Hepatocyte (in vitro differentiated cells): ENCODE measurements around the gene PAXX. TPM values are rescaled to one million over a fixed set of nuclear protein-coding genes. Genes with fewer than 3 reads are reported as not detected.

Experiments used
- DNase-seq: peaks from one replicate; pipeline ENCODE4 v3.0.0-alpha.2; 2016; ENCODE audit warnings: low spot score
- H2AFZ ChIP-seq: fragments of 200-600 bp; sonication (generic); 2 replicates; pipeline ENCODE4 v1.6.0; 2016; ENCODE audit warnings: antibody characterized with exemption, mild to moderate bottlenecking
- H3K27ac ChIP-seq: fragments of 200-600 bp; sonication (generic); 2 replicates; pipeline ENCODE4 v1.5.1; 2016; ENCODE audit warnings: mild to moderate bottlenecking
- H3K27me3 ChIP-seq: fragments of 200-600 bp; sonication (generic); 2 replicates; pipeline ENCODE4 v1.6.1; 2016
- H3K36me3 ChIP-seq: fragments of 200-600 bp; sonication (generic); replicated peaks from 2 replicates; pipeline ENCODE4 v1.5.1; 2016; ENCODE audit warnings: low read depth; ENCODE audit not compliant: insufficient read depth
- H3K4me1 ChIP-seq: fragments of 200-600 bp; sonication (generic); 2 replicates; pipeline ENCODE4 v1.5.1; 2016; ENCODE audit warnings: mild to moderate bottlenecking, moderate library complexity; ENCODE audit not compliant: insufficient read depth
- H3K4me2 ChIP-seq: fragments of 200-600 bp; sonication (generic); 2 replicates; pipeline ENCODE4 v1.6.0; 2016
- H3K4me3 ChIP-seq: fragments of 200-600 bp; sonication (generic); 2 replicates; pipeline ENCODE4 v1.5.1; 2016; ENCODE audit warnings: mild to moderate bottlenecking
- H3K79me2 ChIP-seq: fragments of 200-600 bp; sonication (generic); 2 replicates; pipeline ENCODE4 v1.6.0; 2017; ENCODE audit warnings: mild to moderate bottlenecking
- H3K9me2 ChIP-seq: fragments of 200-600 bp; sonication (generic); replicated peaks from 2 replicates; pipeline ENCODE4 v1.6.0; 2017; ENCODE audit warnings: mild to moderate bottlenecking; ENCODE audit not compliant: insufficient read depth
- H3K9me3 ChIP-seq: fragments of 200-600 bp; sonication (generic); 2 replicates; pipeline ENCODE4 v1.5.1; 2016; ENCODE audit warnings: low read depth, mild to moderate bottlenecking
- H4K20me1 ChIP-seq: fragments of 200-600 bp; sonication (generic); 2 replicates; pipeline ENCODE4 v1.6.0; 2016; ENCODE audit warnings: mild to moderate bottlenecking; ENCODE audit not compliant: insufficient read depth, poor library complexity, severe bottlenecking
- EZH2 ChIP-seq: fragments of 200-600 bp; sonication (generic); IDR thresholded peaks from 2 replicates; pipeline ENCODE4 v1.6.1; 2016; ENCODE audit warnings: antibody characterized with exemption, mild to moderate bottlenecking, borderline replicate concordance
- EZH2phosphoT487 ChIP-seq: fragments of 200-600 bp; sonication (generic); IDR thresholded peaks from one replicate; pipeline ENCODE4 v1.6.1; 2018; ENCODE audit warnings: antibody characterized with exemption, mild to moderate bottlenecking, low read depth, moderate library complexity; ENCODE audit not compliant: unreplicated experiment, severe bottlenecking
- WGBS: methylation state at CpG from one replicate; pipeline ENCODE4 v1.1.6; 2016; ENCODE audit warnings: low lambda C conversion rate; ENCODE audit errors: missing lambda C conversion rate; 5-methylcytosine and 5-hydroxymethylcytosine counted together
- polyA plus RNA-seq: library from polyadenylated mRNA; unstranded; fragments of >200 nt; fragmentation: Nextera tagmentation; extraction: Ambion mirVana; gene quantifications from 2 replicates; pipeline ENCODE4 v1.2.1, GENCODE V29; 2016
- total RNA-seq: library from RNA; depleted of rRNA; stranded (reverse); fragments of >200 nt; gene quantifications from 2 replicates; pipeline ENCODE4 v1.2.3, GENCODE V29; 2014
- TF ChIP-seq, protein P1 (sequence below): fragments of 200-600 bp; sonication (generic); IDR thresholded peaks from 2 replicates; pipeline ENCODE4 v1.5.1; 2016; ENCODE audit warnings: antibody characterized with exemption, mild to moderate bottlenecking; ENCODE audit not compliant: poor library complexity

PAXX gene
- total and polyA plus RNA-seq, 2 experiments from 2014 or later = 39.5 to 89.5 TPM

DNA sequence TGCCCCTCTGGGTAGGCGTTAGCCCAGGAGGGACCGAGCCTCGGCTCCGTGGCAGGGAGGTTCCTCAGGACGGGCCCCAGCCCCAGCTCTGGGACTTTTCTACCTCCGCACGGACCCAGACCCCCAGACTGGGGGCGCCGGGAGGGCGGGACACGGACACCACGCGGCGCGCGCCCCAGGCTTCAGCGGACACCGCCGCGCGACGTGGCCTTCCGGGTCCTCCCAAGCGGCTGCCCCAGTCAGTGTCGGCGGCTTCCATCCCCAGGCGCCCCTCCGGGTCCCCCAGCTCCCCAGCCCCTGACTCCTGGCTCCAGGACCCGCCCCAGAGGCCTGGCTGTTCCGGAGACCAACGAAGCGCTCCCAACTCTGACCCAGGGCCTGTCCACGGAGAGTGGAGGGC, 6.4 kb upstream of the PAXX start:
- Histone ChIP-seq H2AFZ (no peak overlapping the region), H4K20me1 (no peaks in the 10 kb centered on the region), H3K4me1 (peaks cover 3% of the 10 kb centered on the region), H3K4me2 (peak overlapping the region; percentile 54), H3K4me3 (no peak overlapping the region), H3K27me3 (peaks cover 15% of the 10 kb centered on the region), H3K9me3 (no peaks in the 10 kb centered on the region), H3K27ac (no peak overlapping the region), H3K9me2 (no peaks in the 10 kb centered on the region), H3K79me2 (no peaks in the 10 kb centered on the region), H3K36me3 (no peaks in the 10 kb centered on the region)
- no peak for DNase-seq
- WGBS = 33% methylated on average over 7 of the region's 33 CpGs
- TF ChIP-seq EZH2phosphoT487 (no peak), EZH2 (no peak)
- TF ChIP-seq, protein P1, sequence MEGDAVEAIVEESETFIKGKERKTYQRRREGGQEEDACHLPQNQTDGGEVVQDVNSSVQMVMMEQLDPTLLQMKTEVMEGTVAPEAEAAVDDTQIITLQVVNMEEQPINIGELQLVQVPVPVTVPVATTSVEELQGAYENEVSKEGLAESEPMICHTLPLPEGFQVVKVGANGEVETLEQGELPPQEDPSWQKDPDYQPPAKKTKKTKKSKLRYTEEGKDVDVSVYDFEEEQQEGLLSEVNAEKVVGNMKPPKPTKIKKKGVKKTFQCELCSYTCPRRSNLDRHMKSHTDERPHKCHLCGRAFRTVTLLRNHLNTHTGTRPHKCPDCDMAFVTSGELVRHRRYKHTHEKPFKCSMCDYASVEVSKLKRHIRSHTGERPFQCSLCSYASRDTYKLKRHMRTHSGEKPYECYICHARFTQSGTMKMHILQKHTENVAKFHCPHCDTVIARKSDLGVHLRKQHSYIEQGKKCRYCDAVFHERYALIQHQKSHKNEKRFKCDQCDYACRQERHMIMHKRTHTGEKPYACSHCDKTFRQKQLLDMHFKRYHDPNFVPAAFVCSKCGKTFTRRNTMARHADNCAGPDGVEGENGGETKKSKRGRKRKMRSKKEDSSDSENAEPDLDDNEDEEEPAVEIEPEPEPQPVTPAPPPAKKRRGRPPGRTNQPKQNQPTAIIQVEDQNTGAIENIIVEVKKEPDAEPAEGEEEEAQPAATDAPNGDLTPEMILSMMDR = no peak

DNA sequence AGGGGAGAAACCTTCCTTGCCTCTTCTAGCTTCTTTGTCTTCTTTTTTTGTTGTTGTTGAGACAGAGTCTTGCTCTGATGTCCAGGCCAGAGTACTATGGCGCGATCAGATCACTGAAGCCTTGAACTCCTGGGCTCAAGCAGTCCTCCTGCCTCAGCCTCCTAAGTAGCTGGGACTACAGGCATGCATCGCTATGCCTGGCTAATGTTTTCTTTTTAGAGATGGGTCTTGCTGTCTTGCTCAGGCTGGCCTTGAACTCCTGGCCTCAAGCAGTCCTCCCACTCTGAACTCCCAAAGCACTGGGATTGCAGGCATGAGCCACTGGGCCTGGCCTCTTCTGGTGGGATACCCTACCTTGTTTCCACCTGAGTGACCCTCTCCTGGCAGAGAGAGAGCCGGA, 3.4 kb upstream of the PAXX start:
- TF ChIP-seq, protein P1 = no peak
- TF ChIP-seq EZH2phosphoT487 = no peak
- TF ChIP-seq EZH2 = no peak
- Histone ChIP-seq H3K9me3 (no peaks in the 10 kb centered on the region), H3K4me2 (no peak overlapping the region), H3K27me3 (peaks cover 15% of the 10 kb centered on the region), H2AFZ (no peak overlapping the region), H3K36me3 (no peaks in the 10 kb centered on the region), H3K27ac (no peak overlapping the region), H3K9me2 (no peaks in the 10 kb centered on the region), H3K4me3 (no peak overlapping the region), H3K4me1 (peaks cover 3% of the 10 kb centered on the region), H4K20me1 (no peaks in the 10 kb centered on the region), H3K79me2 (peaks cover 7% of the 10 kb centered on the region)
- no peak for DNase-seq
- WGBS = 95% methylated on average over 4 of the region's 4 CpGs

DNA sequence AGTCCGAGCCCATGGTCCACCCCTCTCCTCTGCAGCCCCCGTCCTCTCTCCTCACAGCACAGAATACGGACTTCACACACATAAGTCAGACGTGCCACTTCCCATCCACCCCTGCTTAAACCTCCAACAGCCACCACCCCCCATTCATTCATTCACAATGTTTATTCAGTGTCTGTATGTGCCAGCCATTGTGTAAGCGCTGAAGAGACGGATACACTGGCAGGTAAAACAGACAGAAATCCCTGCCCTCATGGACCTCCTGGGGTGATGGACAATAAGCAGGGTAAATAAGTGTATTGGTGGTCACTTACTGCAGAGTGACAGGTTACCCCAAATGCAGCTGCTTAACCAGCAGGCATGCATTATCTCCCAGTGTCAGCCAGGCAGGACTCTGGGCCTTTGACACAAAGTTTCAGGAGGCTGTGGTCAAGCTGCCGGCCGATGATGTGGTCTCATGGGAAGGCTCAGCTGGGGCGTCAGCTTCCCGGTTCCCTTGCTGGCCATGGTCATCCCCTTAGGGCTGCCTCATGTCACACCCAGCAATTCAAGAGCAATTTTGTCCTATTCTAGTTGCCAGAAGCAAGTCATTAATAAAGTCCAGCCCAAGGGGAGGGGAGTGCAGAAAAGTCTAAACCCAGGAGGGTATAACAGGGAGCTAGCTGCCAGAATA, 1.8 kb upstream of the PAXX start:
- 77% methylated on average over 10 of the region's 10 CpGs for WGBS
- H3K4me2 ChIP-seq = no peak overlapping the region
- no peaks in the 10 kb centered on the region for H3K36me3 ChIP-seq
- no peak overlapping the region for H3K27ac ChIP-seq
- no peak for DNase-seq
- no peaks in the 10 kb centered on the region for H3K9me2 ChIP-seq
- no peak overlapping the region for H3K4me3 ChIP-seq
- H3K79me2 ChIP-seq = peaks cover 7% of the 10 kb centered on the region
- no peak overlapping the region for H2AFZ ChIP-seq
- no peaks in the 10 kb centered on the region for H4K20me1 ChIP-seq
- H3K27me3 ChIP-seq = peaks cover 10% of the 10 kb centered on the region
- peaks cover 3% of the 10 kb centered on the region for H3K4me1 ChIP-seq
- TF ChIP-seq, protein P1 = no peak
- no peak for TF ChIP-seq EZH2
- no peak for TF ChIP-seq EZH2phosphoT487
- H3K9me3 ChIP-seq = no peaks in the 10 kb centered on the region
